ENCODE data around the gene RAD18. TPM values are rescaled to one million over a fixed set of nuclear protein-coding genes. Genes with fewer than 3 reads are reported as not detected.

RAD18 gene
- total RNA-seq, 1 donor from 2014 or later = 0.75 TPM

- H3K4me1 ChIP-seq = no peaks in the 10 kb centered on the region
- no peak for DNase-seq (ENCODE audit: low spot score in 2 of 2)
- intact Hi-C loops (cut with DNase I) = no loop called here
- no peak overlapping the region for H3K27ac ChIP-seq
- no peaks in the 10 kb centered on the region for H3K9me3 ChIP-seq
- TF ChIP-seq CTCF (IDR thresholded peaks at IDR 0.05) = no peak
- H3K27me3 ChIP-seq = no peaks in the 10 kb centered on the region
- no peak overlapping the region for H3K4me3 ChIP-seq
- no peaks in the 10 kb centered on the region for H3K36me3 ChIP-seq
Measured at GRCh38 chr3:8884630-8885290, 78.5 kb downstream of the RAD18 start.

- TF ChIP-seq CTCF (IDR thresholded peaks at IDR 0.05) = no peak
- no peaks in the 10 kb centered on the region for H3K4me1 ChIP-seq
- no peaks in the 10 kb centered on the region for H3K9me3 ChIP-seq
- H3K36me3 ChIP-seq = no peaks in the 10 kb centered on the region
- intact Hi-C loops (cut with DNase I) = no loop called here
- H3K27me3 ChIP-seq = no peaks in the 10 kb centered on the region
- H3K4me3 ChIP-seq = no peak overlapping the region
- no peak for DNase-seq (ENCODE audit: low spot score in 2 of 2)
- no peak overlapping the region for H3K27ac ChIP-seq
Measured at GRCh38 chr3:8882642-8883041, 80.6 kb downstream of the RAD18 start.

- intact Hi-C loops (cut with DNase I) = no loop called here
- TF ChIP-seq CTCF (IDR thresholded peaks at IDR 0.05) = no peak
- H3K36me3 ChIP-seq = no peaks in the 10 kb centered on the region
Measured at GRCh38 chr3:8882171-8882593, 81.1 kb downstream of the RAD18 start.

GRCh38 chr3:8879347-8879944 is 83.8 kb downstream of the RAD18 start:
- no peak overlapping the region for H3K27ac ChIP-seq
- no peak for TF ChIP-seq CTCF (IDR thresholded peaks at IDR 0.05)
- H3K9me3 ChIP-seq = no peaks in the 10 kb centered on the region
- no peaks in the 10 kb centered on the region for H3K4me1 ChIP-seq
- H3K4me3 ChIP-seq = no peak overlapping the region
- intact Hi-C loops (cut with DNase I) = no loop called here
- no peaks in the 10 kb centered on the region for H3K27me3 ChIP-seq
- H3K36me3 ChIP-seq = no peaks in the 10 kb centered on the region
- no peak for DNase-seq (ENCODE audit: low spot score in 2 of 2)

More at GRCh38 chr3:8882171-8882593, 81.1 kb downstream of the RAD18 start:
- Histone ChIP-seq H3K9me3 (no peaks in the 10 kb centered on the region), H3K27me3 (no peaks in the 10 kb centered on the region), H3K4me1 (no peaks in the 10 kb centered on the region), H3K4me3 (no peak overlapping the region), H3K27ac (no peak overlapping the region)
- DNase-seq (ENCODE audit: low spot score in 2 of 2) = no peak

- H3K4me3 ChIP-seq = no peak overlapping the region
- no peak for DNase-seq (ENCODE audit: low spot score in 2 of 2)
- H3K9me3 ChIP-seq = no peaks in the 10 kb centered on the region
- no peaks in the 10 kb centered on the region for H3K36me3 ChIP-seq
- no peak for TF ChIP-seq CTCF (IDR thresholded peaks at IDR 0.05)
- no peaks in the 10 kb centered on the region for H3K4me1 ChIP-seq
- intact Hi-C loops (cut with DNase I) = no loop called here
- H3K27ac ChIP-seq = no peak overlapping the region
- no peaks in the 10 kb centered on the region for H3K27me3 ChIP-seq
Measured at GRCh38 chr3:8875836-8876235, 87.4 kb downstream of the RAD18 start.
